ENCODE results near the gene SLC30A9.

The SLC30A9 gene

GRCh38 chr4:42048394-42048793 is 58.1 kb downstream of the SLC30A9 start:
- in situ Hi-C loops (cut with HindIII; ENCODE audit: low pct_unique_long_range_greater_than_20kb, low sequenced_read_pairs): no loop called here
- peak in 1 of 2 experiments; percentile 9 for DNase-seq (ENCODE audit: low read depth in 1 of 2, low spot score in 1 of 2)
- no peak for TF ChIP-seq JUND (IDR thresholded peaks at IDR 0.05; ENCODE audit: low read depth)

- DNase-seq (ENCODE audit: low read depth in 1 of 2, low spot score in 1 of 2): no peak
- in situ Hi-C loops (cut with HindIII; ENCODE audit: low pct_unique_long_range_greater_than_20kb, low sequenced_read_pairs): no loop called here
- TF ChIP-seq JUND (IDR thresholded peaks at IDR 0.05; ENCODE audit: low read depth): no peak
Measured at GRCh38 chr4:42050516-42051249, 60.4 kb downstream of the SLC30A9 start.

GRCh38 chr4:42066402-42066801 is 76.1 kb downstream of the SLC30A9 start:
- DNase-seq (ENCODE audit: low read depth in 1 of 2, low spot score in 1 of 2): peak in 1 of 2 experiments; percentile 34
- in situ Hi-C loops (cut with HindIII; ENCODE audit: low pct_unique_long_range_greater_than_20kb, low sequenced_read_pairs): no loop called here
- no peak for TF ChIP-seq JUND (IDR thresholded peaks at IDR 0.05; ENCODE audit: low read depth)

GRCh38 chr4:42067264-42067663 is 76.9 kb downstream of the SLC30A9 start:
- TF ChIP-seq JUND (IDR thresholded peaks at IDR 0.05; ENCODE audit: low read depth): no peak
- DNase-seq (ENCODE audit: low read depth in 1 of 2, low spot score in 1 of 2): no peak
- in situ Hi-C loops (cut with HindIII; ENCODE audit: low pct_unique_long_range_greater_than_20kb, low sequenced_read_pairs): no loop called here

DNA sequence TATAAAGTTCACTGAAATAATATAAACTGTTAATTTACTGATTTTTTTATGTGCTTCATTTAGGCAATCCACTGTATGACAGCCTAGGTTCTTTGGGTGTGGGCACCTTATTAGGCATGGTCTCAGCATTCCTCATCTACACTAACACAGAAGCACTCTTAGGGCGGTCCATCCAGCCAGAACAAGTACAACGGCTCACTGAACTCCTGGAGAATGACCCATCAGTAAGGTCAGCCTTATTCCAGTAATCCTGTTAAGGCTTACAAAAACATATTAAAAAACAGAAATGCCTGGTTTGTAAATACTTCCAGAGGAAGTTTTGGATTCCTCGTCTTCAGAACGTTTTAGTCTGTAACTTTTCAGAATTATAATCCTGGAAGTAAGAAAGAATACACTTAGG is 80.1 kb downstream of the SLC30A9 start:
- DNase-seq (ENCODE audit: low read depth in 1 of 2, low spot score in 1 of 2): no peak
- in situ Hi-C loops (cut with HindIII; ENCODE audit: low pct_unique_long_range_greater_than_20kb, low sequenced_read_pairs): no loop called here
- no peak for TF ChIP-seq JUND (IDR thresholded peaks at IDR 0.05; ENCODE audit: low read depth)

DNA sequence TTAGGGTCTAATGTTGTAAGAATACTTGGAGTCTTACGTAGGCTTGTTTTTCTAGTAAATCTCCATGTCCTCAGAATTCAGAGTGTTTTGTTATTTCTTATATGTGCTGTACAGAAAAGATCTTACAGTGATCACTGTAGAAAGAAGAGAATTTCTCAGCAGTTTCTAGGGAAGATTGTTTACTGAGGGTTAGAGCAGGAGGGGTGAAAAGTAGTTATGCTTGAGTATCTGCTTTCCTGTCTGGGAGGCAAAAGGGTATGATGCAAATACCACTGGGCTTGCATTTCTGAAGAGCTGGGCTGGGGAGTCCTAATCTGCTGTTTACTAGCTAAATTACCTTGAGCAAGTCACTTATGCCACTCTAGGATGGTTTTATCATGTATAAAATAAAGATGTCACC is 84.0 kb downstream of the SLC30A9 start:
- no peak for TF ChIP-seq JUND (IDR thresholded peaks at IDR 0.05; ENCODE audit: low read depth)
- peak in 1 of 2 experiments; percentile 16 for DNase-seq (ENCODE audit: low read depth in 1 of 2, low spot score in 1 of 2)
- in situ Hi-C loops (cut with HindIII; ENCODE audit: low pct_unique_long_range_greater_than_20kb, low sequenced_read_pairs): no loop called here

DNA sequence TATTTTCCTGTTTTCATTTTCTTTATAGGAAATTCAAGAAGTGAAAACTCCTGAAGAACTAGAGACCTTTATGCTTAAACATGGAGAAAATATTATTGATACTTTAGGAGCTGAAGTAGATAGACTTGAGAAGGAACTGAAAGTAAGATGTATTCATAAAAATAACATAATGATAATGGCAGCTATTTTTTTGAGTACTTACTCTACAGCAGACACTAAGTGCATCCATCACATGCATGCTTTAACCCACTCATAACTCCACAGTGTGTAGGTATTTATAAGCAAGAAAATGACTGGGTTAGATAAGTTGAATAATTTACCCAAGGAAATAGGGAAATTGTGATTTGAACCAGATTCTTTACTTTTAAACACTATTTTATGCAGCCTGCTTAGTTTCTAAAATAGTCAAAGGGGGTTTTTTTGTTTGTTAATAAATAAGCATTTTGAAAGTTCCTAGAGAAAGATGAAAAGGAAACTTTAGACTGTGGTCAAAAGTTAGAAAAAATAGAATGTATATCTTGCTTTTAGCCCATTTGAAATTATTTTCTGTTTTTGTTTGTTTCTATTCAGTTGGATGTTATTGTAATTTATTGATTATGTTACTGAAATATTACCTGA is 88.0 kb downstream of the SLC30A9 start:
- in situ Hi-C loops (cut with HindIII; ENCODE audit: low pct_unique_long_range_greater_than_20kb, low sequenced_read_pairs): no loop called here
- no peak for TF ChIP-seq JUND (IDR thresholded peaks at IDR 0.05; ENCODE audit: low read depth)
- no peak for DNase-seq (ENCODE audit: low read depth in 1 of 2, low spot score in 1 of 2)

- in situ Hi-C loops (cut with HindIII; ENCODE audit: low pct_unique_long_range_greater_than_20kb, low sequenced_read_pairs): no loop called here
- no peak for TF ChIP-seq JUND (IDR thresholded peaks at IDR 0.05; ENCODE audit: low read depth)
Measured at GRCh38 chr4:42080306-42080705, 90.0 kb downstream of the SLC30A9 start.

DNA sequence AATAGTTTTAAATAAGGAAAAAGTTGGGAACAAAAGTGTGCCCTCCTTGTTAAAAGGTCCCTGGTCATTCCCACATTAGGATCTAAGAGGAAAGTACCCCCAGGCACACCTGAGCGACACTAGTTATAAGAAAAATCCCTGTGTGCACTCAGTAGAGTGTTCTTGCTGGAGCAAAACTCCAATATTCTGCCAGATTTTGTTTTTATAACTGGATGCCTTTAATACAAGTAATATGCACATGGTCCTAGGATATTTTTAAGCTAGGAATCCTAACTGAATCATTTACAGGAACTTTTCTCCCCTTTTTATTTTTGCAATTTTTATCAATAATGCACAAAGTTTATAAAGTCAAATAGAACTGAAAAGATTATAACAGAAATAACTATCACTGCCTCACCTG is 93.5 kb downstream of the SLC30A9 start:
- TF ChIP-seq JUND (IDR thresholded peaks at IDR 0.05; ENCODE audit: low read depth): no peak
- no peak for DNase-seq (ENCODE audit: low read depth in 1 of 2, low spot score in 1 of 2)
- in situ Hi-C loops (cut with HindIII; ENCODE audit: low pct_unique_long_range_greater_than_20kb, low sequenced_read_pairs): no loop called here

More at GRCh38 chr4:42080306-42080705, 90.0 kb downstream of the SLC30A9 start:
- no peak for DNase-seq (ENCODE audit: low read depth in 1 of 2, low spot score in 1 of 2)

DNA sequence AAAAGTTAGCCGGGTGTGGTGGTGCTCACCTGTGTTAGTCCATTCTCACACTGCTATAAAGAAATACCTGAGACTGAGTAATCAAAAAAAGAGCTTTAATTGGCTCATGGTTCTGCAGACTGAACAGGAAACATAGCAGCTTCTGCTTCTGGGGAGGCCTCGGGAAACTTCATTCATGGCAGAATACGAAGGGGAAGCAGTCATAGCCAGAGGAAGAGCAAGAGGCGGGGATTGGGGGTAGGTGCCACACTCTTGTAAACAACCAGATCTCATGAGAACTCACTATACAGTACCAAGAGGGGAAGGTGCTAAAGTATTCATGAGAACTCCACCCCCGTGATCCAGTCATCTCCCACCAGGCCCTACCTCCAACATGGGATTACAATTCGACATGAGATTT is 98.1 kb downstream of the SLC30A9 start:
- no peak for DNase-seq (ENCODE audit: low read depth in 1 of 2, low spot score in 1 of 2)
- in situ Hi-C loops (cut with HindIII; ENCODE audit: low pct_unique_long_range_greater_than_20kb, low sequenced_read_pairs): no loop called here
- no peak for TF ChIP-seq JUND (IDR thresholded peaks at IDR 0.05; ENCODE audit: low read depth)

DNA sequence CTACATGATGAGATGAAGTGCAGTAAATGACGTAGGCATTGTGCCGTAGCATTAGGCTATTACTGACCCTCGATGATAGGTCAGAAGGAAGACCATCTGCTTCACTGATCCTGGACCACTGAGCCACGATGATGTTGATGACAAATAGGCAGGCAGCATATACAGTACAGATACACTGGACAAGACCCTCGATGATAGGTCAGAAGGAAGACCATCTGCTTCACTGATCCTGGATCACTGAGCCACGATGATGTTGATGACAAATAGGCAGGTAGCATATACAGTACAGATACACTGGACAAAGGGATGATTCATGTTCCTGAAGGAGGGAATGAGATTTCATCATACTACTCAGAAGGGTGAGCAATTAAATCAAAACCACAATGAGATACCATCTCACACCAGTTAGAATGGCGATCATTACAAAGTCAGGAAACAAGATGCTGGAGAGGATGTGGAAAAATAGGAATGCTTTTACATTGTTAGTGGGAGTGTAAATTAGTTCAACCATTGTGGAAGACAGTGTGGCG is 111.2 kb downstream of the SLC30A9 start:
- in situ Hi-C loops (cut with HindIII; ENCODE audit: low pct_unique_long_range_greater_than_20kb, low sequenced_read_pairs): no loop called here
- no peak for DNase-seq (ENCODE audit: low read depth in 1 of 2, low spot score in 1 of 2)

DNA sequence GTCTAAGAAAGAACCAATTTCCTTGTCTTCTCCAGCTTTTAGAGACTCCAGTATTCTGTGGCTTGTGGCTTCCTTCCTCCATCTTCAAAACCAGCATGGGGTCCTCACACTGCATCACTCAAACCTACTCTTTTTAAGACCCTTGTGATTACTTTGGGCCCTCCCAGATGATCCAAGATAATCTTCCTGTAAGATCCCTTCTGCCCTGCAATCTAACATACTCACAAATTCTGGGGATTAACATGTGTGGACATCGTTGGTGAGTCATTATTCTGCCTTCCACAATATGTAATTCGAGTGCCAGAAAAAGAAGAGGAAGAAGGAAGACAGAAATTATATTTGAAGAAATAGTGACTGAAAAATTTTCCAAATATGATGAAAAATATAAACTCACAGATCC is 114.2 kb downstream of the SLC30A9 start:
- TF ChIP-seq JUND (IDR thresholded peaks at IDR 0.05; ENCODE audit: low read depth): no peak
- no peak for DNase-seq (ENCODE audit: low read depth in 1 of 2, low spot score in 1 of 2)
- in situ Hi-C loops (cut with HindIII; ENCODE audit: low pct_unique_long_range_greater_than_20kb, low sequenced_read_pairs): no loop called here

More for the DNA sequence above, 111.2 kb downstream of the SLC30A9 start:
- TF ChIP-seq JUND (IDR thresholded peaks at IDR 0.05; ENCODE audit: low read depth): no peak

GRCh38 chr4:42112846-42113245 is 122.5 kb downstream of the SLC30A9 start:
- no peak for TF ChIP-seq JUND (IDR thresholded peaks at IDR 0.05; ENCODE audit: low read depth)
- DNase-seq (ENCODE audit: low read depth in 1 of 2, low spot score in 1 of 2): no peak
- in situ Hi-C loops (cut with HindIII; ENCODE audit: low pct_unique_long_range_greater_than_20kb, low sequenced_read_pairs): no loop called here
